T-helper 2 cell (primary cell): ENCODE results near the gene RFX2.
"Not testable (repeated sequence)": the region's sequence is repeated elsewhere in the genome, so short reads cannot be mapped to it uniquely, and the experiment has no call there.

Source experiments
- DNase-seq, 5 experiments: peaks; one replicate each; pipeline versions ENCODE4 v3.0.0 to v3.0.0-alpha.2; 2012 to 2022

Gene RFX2

GRCh38 chr19:5968431-5969373 lies 141.6 kb downstream of the RFX2 start:
- DNase-seq = no peak

DNA sequence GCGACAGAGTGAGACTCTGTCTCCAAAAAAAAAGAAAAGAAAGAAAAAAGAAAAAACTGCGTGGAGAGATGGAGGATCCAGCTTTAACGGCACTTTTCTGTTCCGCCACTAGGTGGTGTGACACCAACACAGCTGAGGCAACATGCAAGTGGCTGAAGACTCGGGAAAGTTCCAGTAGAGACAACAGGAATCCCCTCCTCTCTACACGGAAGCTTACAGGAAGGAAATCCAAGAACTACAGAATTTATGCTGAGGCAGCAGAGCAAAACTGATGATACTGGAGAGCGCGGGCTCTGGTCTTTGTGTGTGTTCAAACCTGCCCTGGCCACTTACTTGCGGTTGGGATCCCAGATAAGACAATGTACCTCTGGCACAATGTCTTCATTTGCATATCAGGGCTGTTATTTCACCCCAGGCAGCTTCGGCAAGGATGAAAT lies 142.3 kb downstream of the RFX2 start:
- DNase-seq = peak in 4 of 5 experiments; percentile 32 to 65 (median 46)

- no peak for DNase-seq
Measured at GRCh38 chr19:5967571-5967970, 142.7 kb downstream of the RFX2 start.

DNA sequence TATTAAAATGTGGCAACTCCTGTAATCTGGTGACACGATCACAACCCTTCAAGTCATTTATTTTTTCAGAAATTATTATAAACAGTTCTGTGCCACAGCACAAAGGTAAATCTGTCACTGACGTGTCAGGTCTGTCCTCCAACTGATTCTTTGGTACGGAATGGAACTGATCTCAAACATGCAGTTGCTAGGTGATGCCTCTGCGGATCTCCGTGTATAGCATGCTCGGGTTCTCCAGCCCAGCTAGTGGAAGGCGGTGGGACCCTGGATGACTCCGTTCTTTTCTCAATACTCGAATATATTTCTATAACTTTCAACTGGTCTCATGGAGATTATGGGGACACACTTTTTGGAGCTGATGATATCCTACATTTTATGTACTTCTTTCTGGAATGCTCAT lies 143.4 kb downstream of the RFX2 start:
- no peak for DNase-seq

DNA sequence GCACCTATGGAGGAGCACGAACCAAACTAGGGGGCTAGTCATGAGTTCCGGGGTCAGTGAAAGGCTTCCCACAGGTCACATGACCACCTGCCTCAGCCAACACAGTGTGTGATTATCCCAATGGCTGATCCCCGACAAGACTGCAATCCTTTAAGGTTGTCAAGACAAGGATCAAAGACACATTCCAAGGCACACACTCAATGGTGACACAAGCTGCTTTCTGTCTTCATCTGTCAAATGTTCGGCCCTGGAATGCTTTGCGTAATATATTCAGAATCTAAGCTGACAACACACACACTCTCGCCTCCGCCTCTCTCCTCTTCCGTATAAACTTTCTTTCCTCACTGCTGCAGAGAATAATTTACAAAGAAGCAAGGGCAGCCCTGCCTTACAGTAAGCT lies 144.1 kb downstream of the RFX2 start:
- DNase-seq = no peak

GRCh38 chr19:5964816-5965565 lies 145.3 kb downstream of the RFX2 start:
- DNase-seq = no peak

GRCh38 chr19:5963855-5964254 lies 146.4 kb downstream of the RFX2 start:
- no peak for DNase-seq

GRCh38 chr19:5963259-5963658 lies 147.0 kb downstream of the RFX2 start:
- not testable (repeated sequence) for DNase-seq

GRCh38 chr19:5961969-5962945 lies 148.0 kb downstream of the RFX2 start:
- DNase-seq = peak in 4 of 5 experiments; percentile 31 to 96 (median 71)

DNA sequence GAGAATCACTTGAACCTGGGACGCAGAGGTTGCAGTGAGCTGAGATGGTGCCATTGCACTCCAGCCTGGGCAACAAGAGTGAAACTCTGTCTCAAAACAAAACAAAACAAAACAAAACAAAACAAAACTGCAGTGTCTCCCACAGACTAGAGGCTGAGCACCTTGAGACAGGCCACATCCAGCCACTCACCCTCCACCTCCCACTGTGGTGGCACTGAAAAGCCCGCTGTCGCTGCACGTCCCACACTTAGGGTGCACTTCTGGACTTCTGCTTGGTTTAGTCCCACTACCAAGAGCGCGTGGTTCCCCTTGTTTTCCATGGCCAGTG lies 148.7 kb downstream of the RFX2 start:
- DNase-seq = not testable (repeated sequence)

- DNase-seq = no peak
Measured at GRCh38 chr19:5960005-5961001, 150.0 kb downstream of the RFX2 start.

DNA sequence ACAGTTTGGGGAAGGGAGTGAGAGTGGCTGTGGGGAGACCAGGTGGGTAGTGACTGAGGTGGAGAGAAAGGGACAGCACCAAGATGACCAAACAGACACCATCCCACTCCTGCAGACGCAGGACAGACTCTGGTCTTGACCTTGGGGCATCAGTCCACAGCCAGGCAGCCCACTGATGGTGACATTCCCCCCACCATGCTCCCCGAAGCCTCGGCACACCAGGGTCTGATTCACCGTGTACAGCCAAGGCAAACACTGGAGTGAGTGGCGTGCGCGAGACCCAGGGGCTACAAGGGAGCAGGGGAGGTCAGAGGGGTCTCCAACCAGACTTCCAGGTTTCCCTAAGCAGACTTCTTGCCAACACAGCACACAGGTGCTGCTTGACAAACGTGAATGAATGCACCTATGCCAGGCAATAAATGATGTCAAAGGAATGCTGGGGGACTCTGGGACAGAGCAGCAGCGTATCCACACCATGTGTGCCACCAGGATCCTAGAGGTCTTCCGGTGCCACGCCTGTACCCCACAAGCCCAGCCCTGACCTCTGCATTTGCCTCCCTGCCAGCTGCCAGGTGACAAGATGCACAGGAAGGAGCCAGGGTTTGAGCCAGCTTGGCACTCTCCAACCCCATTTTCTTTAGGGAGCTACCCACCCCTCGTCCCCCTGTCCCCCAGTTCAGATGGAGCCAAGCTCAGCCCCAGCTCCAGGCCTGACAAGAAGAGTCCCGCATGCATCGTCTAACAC lies 150.9 kb downstream of the RFX2 start:
- DNase-seq = no peak

- DNase-seq = no peak
Measured at GRCh38 chr19:5958851-5959122, 151.5 kb downstream of the RFX2 start.

DNA sequence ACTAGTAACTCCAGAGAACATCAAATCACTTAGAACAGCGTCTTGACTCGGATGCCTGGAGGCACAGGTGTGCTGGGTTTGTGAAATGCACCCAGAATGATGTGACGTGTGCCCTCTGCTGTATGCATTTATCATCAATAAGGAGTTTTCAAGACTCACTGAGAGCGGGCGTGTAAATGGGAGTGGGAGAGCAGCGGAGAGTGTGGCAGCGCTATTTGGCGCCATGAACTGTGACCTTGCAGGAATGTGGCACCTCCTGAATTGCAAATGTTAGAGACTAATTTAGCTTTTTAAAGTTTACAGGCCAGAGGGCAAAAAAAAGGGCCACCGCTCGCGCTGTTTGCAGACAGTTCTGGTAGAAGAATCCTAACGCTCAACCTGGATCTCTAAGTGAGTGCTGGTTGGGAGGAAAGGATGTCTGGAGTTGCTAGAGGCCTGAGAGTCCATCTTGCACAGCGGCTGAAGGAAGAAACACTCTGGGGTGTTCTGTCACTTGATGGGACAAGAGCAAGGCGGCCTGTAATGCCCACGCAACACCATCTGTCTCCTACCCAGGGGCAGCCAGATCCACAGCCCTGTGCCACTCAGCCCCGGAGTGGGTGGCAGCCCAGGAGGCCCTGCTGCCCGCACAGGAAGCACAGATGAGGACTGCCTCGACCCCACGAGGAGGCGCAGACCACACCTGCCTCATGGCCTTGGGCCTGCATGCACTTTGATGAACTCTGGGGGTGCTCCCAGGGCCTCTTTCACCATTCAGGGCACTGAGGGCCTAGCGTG lies 152.0 kb downstream of the RFX2 start:
- DNase-seq = no peak

- no peak for DNase-seq
Measured at GRCh38 chr19:5957170-5957569, 153.1 kb downstream of the RFX2 start.

- no peak for DNase-seq
Measured at GRCh38 chr19:5956728-5957127, 153.6 kb downstream of the RFX2 start.

GRCh38 chr19:5956323-5956722 lies 154.0 kb downstream of the RFX2 start:
- no peak for DNase-seq

DNA sequence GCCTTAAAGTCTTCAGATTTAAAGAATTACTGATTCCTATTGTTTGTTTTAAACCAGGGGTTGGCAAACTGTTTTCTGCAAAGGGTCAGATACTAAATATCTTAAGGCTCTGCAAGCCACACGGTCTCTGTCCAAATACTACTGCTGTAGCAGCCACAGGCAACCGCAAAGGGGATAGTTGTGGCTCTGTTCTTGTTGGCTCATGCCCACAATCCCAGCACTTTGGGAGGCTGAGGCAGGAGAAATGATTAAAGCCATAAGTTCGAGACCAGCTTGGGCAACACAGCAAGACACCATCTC lies 154.7 kb downstream of the RFX2 start:
- no peak for DNase-seq

DNA sequence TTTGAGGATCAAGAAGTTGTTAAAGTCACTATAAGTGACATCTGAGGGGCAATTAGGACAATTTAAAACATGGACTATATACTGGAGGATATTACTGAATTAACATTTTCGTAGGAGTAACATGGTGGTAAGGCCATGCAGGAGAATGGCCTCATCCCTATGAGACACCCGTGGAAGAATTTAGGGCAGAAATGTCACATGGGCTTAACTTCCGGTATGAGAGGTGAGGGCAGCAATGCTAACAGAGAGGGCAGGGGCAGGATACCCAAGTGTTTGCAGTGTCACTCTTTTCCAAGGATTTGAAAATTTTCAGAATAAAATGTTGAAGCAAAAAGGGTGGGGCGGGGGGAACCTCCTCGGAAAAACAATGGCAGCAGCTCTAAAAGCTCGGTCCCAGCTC lies 156.0 kb downstream of the RFX2 start:
- no peak for DNase-seq

- peak in 1 of 5 experiments; percentile 52 for DNase-seq
Measured at GRCh38 chr19:5953680-5954213, 156.6 kb downstream of the RFX2 start.
